ENCODE measurements around the gene USP48.

DNA sequence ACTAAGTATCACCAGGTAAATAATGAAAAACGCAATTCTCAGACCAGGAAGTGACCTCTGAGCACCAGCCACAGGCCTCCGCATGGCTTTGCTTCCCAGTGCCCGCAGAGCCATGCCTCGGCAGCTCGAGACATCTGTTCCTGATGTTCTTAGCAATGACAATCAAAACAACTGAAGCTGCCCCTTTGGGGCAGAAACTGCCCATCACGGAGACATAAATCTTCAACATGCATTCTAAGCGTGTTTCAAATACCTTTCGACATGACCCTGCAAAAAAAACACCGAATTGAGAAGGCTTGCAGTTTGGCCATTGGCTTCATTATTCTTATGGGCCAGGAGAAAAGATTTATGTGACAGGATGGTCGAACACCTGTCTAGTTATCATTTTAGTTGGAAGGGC is 108.0 kb downstream of the USP48 start:
- TF ChIP-seq, protein P1, sequence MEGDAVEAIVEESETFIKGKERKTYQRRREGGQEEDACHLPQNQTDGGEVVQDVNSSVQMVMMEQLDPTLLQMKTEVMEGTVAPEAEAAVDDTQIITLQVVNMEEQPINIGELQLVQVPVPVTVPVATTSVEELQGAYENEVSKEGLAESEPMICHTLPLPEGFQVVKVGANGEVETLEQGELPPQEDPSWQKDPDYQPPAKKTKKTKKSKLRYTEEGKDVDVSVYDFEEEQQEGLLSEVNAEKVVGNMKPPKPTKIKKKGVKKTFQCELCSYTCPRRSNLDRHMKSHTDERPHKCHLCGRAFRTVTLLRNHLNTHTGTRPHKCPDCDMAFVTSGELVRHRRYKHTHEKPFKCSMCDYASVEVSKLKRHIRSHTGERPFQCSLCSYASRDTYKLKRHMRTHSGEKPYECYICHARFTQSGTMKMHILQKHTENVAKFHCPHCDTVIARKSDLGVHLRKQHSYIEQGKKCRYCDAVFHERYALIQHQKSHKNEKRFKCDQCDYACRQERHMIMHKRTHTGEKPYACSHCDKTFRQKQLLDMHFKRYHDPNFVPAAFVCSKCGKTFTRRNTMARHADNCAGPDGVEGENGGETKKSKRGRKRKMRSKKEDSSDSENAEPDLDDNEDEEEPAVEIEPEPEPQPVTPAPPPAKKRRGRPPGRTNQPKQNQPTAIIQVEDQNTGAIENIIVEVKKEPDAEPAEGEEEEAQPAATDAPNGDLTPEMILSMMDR (IDR thresholded peaks at IDR 0.05 in 4 of 5, conservative IDR thresholded peaks at IDR 0.05 in 1 of 5): no peak
- TF ChIP-seq POLR2A (IDR thresholded peaks at IDR 0.05): no peak

Measured in gastrocnemius medialis (tissue), 4 donors.